ENCODE measurements around the gene RAB23.
A peak's percentile ranks its signal among the peaks of the same experiment; 100 is the strongest.

RAB23 gene

GRCh38 chr6:57262488-57262887, 40.4 kb upstream of the RAB23 start:
- H3K4me3 ChIP-seq (ENCODE audit: low read depth, low read length) = no peak overlapping the region
- no peak for TF ChIP-seq CTCF (IDR thresholded peaks at IDR 0.05; ENCODE audit: low read depth, low read length)

- TF ChIP-seq CTCF (IDR thresholded peaks at IDR 0.05; ENCODE audit: low read depth, low read length) = no peak
- H3K4me3 ChIP-seq (ENCODE audit: low read depth, low read length) = no peak overlapping the region
These were observed 39.8 kb upstream of the RAB23 start for GRCh38 chr6:57261926-57262325.

- no peak for TF ChIP-seq CTCF (IDR thresholded peaks at IDR 0.05; ENCODE audit: low read depth, low read length)
- no peak overlapping the region for H3K4me3 ChIP-seq (ENCODE audit: low read depth, low read length)
These were observed 37.0 kb upstream of the RAB23 start for GRCh38 chr6:57259064-57259463.

- no peak for TF ChIP-seq CTCF (IDR thresholded peaks at IDR 0.05; ENCODE audit: low read depth, low read length)
- H3K4me3 ChIP-seq (ENCODE audit: low read depth, low read length) = peak overlapping the region; percentile 37
These were observed 35.9 kb upstream of the RAB23 start for GRCh38 chr6:57257911-57258541.

- no peak overlapping the region for H3K4me3 ChIP-seq (ENCODE audit: low read depth, low read length)
- no peak for TF ChIP-seq CTCF (IDR thresholded peaks at IDR 0.05; ENCODE audit: low read depth, low read length)
These were observed 34.4 kb upstream of the RAB23 start for GRCh38 chr6:57256541-57256940.

- no peak for TF ChIP-seq CTCF (IDR thresholded peaks at IDR 0.05; ENCODE audit: low read depth, low read length)
- no peak overlapping the region for H3K4me3 ChIP-seq (ENCODE audit: low read depth, low read length)
These were observed 33.5 kb upstream of the RAB23 start for GRCh38 chr6:57255451-57256169.

- no peak overlapping the region for H3K4me3 ChIP-seq (ENCODE audit: low read depth, low read length)
- TF ChIP-seq CTCF (IDR thresholded peaks at IDR 0.05; ENCODE audit: low read depth, low read length) = no peak
These were observed 32.1 kb upstream of the RAB23 start for GRCh38 chr6:57254055-57254717.

Measured in WI38 (cell line).